Measurements from ENCODE around the gene SLC6A18.

DNA sequence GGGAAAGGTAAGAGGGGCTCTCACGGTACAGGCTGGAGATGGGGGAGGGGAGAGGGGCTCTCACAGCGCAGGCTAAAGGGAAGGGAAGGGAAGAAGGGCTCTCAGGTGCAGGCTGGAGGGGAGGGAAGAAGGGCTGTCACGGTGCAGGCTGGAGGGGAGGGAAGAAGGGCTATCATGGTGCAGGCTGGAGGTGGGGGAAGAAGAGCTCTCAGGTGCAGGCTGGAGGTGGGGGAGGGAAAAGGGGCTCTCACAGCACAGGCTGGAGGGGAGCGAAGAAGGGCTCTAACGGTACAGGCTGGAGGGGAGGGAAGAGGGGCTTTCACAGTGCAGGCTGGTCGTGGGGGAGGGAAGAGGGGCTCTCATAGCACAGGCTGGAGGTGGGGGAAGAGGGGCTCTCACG, 4.6 kb downstream of the SLC6A18 start:
- TF ChIP-seq, protein P1, sequence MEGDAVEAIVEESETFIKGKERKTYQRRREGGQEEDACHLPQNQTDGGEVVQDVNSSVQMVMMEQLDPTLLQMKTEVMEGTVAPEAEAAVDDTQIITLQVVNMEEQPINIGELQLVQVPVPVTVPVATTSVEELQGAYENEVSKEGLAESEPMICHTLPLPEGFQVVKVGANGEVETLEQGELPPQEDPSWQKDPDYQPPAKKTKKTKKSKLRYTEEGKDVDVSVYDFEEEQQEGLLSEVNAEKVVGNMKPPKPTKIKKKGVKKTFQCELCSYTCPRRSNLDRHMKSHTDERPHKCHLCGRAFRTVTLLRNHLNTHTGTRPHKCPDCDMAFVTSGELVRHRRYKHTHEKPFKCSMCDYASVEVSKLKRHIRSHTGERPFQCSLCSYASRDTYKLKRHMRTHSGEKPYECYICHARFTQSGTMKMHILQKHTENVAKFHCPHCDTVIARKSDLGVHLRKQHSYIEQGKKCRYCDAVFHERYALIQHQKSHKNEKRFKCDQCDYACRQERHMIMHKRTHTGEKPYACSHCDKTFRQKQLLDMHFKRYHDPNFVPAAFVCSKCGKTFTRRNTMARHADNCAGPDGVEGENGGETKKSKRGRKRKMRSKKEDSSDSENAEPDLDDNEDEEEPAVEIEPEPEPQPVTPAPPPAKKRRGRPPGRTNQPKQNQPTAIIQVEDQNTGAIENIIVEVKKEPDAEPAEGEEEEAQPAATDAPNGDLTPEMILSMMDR (IDR thresholded peaks at IDR 0.05; ENCODE audit: low read depth, low read length, poor library complexity, severe bottlenecking): no peak
- TF ChIP-seq EZH2phosphoT487 (IDR thresholded peaks at IDR 0.05; ENCODE audit: borderline replicate concordance, low read length): no peak
